HG03103 (cell line): ENCODE measurements around the gene BLACAT1.
"Not testable (repeated sequence)": the region's sequence is repeated elsewhere in the genome, so short reads cannot be mapped to it uniquely, and the experiment has no call there.

Experiments used
- ATAC-seq: cut with Tn5 transposase; IDR thresholded peaks from one replicate; pipeline ENCODE4 v1.9.1; 2021; ENCODE audit warnings: low read depth; ENCODE audit not compliant: unreplicated experiment

The BLACAT1 gene

DNA sequence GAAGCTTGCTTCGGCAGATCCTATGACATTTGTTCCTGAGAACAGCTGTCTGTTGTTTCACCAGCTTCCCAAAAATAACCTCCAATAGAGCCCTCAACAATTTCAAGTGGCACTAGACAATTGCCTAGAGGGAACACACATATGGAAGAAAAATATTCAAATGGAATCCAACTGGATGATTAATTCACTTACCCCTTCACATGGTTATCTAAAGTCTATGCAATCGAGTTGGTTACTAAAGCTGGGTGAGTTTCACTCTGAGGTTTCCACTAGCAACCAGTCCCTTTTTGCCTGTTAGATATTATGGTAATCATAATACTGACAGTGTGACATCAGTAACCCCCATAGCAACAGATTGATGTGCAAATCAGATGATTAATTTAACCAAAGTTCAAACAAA lies 34.0 kb downstream of the BLACAT1 start, which contains the start of gene LEMD1:
LEMD1 (minus strand) TSS at position 259 of the 400 bp plus-strand sequence. CDS start 1,520 bp downstream, outside the sequence.
- ATAC-seq, result no peak

DNA sequence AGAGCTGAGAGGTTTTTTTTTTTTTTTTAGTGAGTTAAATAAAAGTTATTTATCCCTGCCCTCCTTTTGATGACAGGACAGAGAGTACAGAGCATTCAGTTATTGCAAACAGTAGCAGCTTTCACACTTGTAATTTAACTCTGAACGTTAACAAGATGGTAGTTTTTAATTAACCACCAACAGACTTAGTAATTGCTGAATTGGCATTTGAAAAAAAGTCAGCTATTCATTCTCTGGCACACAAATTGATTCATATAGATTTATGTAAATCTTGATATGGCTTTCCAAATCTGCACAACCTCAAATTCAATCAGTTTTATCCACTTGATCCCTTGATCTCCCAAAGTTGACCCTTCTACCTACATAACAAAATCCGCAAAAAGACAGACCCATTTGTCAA lies 34.9 kb downstream of the BLACAT1 start:
- ATAC-seq, result no peak

DNA sequence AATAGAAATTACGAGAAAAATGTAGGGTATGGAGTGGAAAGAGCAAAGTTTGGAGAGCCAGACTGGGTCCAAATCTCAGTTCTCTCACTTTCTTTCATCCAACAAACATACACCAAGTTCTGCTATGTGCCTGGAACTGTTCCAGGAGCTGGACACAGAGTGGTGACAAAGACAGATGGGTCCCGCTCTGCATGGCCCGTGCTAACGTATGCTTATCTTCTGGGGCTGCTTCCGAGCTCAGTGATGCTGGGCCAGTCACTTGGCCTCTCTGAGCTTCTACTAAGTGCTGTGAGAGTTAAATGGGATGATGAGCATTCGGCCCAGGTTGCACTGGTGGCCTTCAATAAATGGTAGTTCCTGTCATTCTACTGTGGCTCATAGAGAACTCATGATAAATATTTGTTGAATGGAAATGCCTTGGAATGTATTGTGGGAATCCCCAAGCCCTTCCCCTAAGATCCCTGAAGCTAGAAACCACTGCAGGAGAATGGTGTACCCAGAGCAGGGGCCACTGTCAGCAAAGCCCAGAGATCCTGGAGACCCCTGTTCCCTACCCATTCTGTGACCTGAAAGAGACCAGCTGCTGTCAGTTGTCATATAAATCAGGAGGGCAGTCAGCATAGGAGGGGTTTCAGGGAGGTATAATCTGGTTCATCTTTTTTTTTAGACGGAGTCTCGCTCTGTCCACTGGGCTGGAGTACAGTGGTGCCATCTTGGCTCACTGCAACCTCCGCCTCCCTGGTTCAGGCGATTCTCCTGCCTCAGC lies 37.8 kb downstream of the BLACAT1 start:
- no peak for ATAC-seq

GRCh38 chr1:205416322-205416721 lies 39.5 kb downstream of the BLACAT1 start:
- no peak for ATAC-seq

DNA sequence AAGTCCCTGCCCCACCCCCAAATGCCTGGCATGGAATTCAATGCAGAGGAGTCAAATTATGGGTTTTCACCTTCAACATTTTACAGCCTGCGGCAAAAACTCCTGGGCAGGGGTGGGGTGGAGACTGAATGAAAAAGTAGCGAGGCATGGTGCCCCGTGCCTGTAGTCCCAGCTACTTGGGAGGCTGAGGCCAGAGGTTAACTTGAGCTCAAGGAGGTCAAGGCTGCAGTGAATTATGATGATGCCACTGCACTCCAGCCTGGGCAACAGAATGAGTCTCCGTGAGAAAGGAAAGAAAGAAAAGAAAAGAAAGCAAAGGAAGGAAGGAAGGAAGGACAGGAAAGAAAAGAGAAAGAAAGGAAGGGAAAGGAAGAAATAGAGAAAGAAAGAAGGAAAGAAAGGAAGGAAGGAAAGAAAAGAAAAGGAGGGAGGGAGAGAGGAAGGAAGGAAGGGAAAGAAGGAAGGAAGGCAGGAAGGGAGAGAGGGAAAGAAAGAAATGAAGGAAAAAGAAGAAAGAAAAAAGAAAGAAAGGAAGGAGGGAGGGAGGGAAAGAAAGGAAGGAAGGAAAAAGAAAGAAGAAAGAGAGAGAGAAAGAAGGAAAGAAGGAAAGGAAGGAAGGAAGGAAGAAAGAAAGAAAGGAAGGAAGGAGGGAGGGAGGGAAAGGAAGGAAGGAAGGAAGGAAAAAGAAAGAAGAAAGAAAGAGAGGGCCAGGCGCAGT lies 45.1 kb downstream of the BLACAT1 start:
- no peak for ATAC-seq

DNA sequence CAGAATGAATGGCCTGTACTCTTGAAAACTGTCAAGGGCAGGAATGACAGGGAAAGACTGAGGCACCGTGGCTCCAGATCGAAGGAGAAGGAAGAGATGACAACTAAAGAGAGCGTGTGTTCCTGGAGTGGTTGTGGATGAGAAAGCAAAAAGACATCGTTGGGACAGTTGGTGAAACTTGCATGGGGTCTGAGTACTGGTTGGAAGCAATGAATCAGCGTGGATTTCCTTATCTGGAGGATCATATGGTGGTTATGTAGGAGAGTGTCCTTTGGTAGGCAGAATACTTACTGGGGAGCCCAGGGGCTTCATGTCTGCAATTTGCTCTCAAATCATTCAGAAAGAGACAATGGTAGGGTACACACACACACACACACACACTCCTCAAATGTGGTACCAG lies 47.9 kb downstream of the BLACAT1 start:
- no peak for ATAC-seq

DNA sequence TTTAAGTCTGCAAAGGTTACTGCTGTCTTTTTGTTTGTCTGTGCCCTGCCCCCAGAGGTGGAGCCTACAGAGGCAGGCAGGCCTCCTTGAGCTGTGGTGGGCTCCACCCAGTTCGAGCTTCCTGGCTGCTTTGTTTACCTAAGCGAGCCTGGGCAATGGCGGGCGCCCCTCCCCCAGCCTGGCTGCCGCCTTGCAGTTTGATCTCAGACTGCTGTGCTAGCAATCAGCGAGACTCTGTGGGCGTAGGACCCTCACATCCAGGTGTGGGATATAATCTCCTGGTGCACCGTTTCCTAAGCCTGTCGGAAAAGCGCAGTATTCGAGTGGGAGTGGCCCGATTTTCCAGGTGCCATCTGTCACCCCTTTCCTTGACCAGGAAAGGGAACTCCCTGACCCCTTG lies 49.6 kb downstream of the BLACAT1 start:
- ATAC-seq, result not testable (repeated sequence)
